ENCODE data around the gene LMX1B.

DNA sequence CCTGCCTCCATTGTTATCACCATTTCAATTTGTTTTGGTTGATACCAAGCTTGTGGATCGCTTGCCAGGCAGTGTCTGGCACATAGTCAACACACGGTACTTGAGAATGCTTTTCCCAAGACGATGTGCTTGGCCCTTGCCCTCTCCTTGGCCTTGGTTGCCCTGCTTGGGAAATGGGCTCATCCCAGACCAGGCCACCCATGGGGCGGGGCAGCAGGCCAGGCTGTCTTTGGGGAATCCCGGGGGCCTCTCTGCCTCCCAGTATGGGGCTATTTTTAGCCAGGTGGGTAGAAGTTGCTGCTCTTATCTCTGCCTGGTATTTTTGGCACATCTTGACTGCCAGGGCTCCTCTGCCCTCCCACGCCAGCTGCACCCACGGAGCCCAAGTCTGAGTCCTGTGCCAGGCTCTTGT is 49.9 kb downstream of the LMX1B start:
- TF ChIP-seq, protein P1, sequence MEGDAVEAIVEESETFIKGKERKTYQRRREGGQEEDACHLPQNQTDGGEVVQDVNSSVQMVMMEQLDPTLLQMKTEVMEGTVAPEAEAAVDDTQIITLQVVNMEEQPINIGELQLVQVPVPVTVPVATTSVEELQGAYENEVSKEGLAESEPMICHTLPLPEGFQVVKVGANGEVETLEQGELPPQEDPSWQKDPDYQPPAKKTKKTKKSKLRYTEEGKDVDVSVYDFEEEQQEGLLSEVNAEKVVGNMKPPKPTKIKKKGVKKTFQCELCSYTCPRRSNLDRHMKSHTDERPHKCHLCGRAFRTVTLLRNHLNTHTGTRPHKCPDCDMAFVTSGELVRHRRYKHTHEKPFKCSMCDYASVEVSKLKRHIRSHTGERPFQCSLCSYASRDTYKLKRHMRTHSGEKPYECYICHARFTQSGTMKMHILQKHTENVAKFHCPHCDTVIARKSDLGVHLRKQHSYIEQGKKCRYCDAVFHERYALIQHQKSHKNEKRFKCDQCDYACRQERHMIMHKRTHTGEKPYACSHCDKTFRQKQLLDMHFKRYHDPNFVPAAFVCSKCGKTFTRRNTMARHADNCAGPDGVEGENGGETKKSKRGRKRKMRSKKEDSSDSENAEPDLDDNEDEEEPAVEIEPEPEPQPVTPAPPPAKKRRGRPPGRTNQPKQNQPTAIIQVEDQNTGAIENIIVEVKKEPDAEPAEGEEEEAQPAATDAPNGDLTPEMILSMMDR (conservative IDR thresholded peaks at IDR 0.05; ENCODE audit: low read depth, low read length) = no peak
- TF ChIP-seq EZH2phosphoT487 (IDR thresholded peaks at IDR 0.05; ENCODE audit: borderline replicate concordance, low read length) (no peak), EZH2 (IDR thresholded peaks at IDR 0.05; ENCODE audit: low read length, unreplicated experiment) (no peak)
